ENCODE data around the gene HHIPL1.

GRCh38 chr14:99676657-99677056, 31.7 kb downstream of the HHIPL1 start:
- TF ChIP-seq EZH2 (IDR thresholded peaks at IDR 0.05; ENCODE audit: low read depth, low read length, severe bottlenecking), result no peak
- TF ChIP-seq CTCF (IDR thresholded peaks at IDR 0.05; ENCODE audit: control extremely low read depth in 1 of 3, insufficient read depth in 1 of 3, low read depth in 1 of 3, low read length in 3 of 3), result no peak
- no peak for TF ChIP-seq BRCA1 (IDR thresholded peaks at IDR 0.05; ENCODE audit: low read depth, low read length)
- no peak for TF ChIP-seq POLR2AphosphoS5 (IDR thresholded peaks at IDR 0.05; ENCODE audit: low read depth, low read length)
- TF ChIP-seq MAX (IDR thresholded peaks at IDR 0.05), result no peak
- TF ChIP-seq RBBP5 (IDR thresholded peaks at IDR 0.05; ENCODE audit: borderline replicate concordance, low read depth, low read length), result no peak
- TF ChIP-seq POLR2A (IDR thresholded peaks at IDR 0.05; ENCODE audit: control extremely low read depth in 1 of 2, low read depth in 2 of 2, low read length in 2 of 2), result no peak
- TF ChIP-seq CREB1 (IDR thresholded peaks at IDR 0.05), result no peak

Measured in H1 (cell line).